Panc1 (cell line): ENCODE data around the gene ELL3. TPM values are rescaled to one million over a fixed set of nuclear protein-coding genes. Genes with fewer than 3 reads are reported as not detected.

Experiments
- ATAC-seq: fragments of 200-7000 bp; cut with Tn5 transposase; 2 replicates; pipeline ENCODE4 v1.9.1; 2020; ENCODE audit warnings: mild to moderate bottlenecking, moderate library complexity
- Bru-seq: library from RNA; stranded (reverse); fragments of 400-500 nt; gene quantifications from one replicate; lab custom pipeline; 2021; lab: Mats Ljungman, UMichigan
- BruChase-seq, 2 experiments: library from RNA; stranded (reverse); fragments of 400-500 nt; gene quantifications; one replicate each; lab custom pipeline; 2021; lab: Mats Ljungman, UMichigan
- BruUV-seq: library from RNA; stranded (reverse); fragments of 400-500 nt; replicated peaks from 2 replicates; lab custom pipeline; 2021; lab: Mats Ljungman, UMichigan
- CTCF ChIA-PET: fragments of 300-600 bp; sonication (Branson Sonifier 250); formaldehyde crosslinking; loops from one replicate; lab custom pipeline; 2022; ENCODE audit warnings: antibody characterized with exemption; lab: Charles Lee
- POLR2A ChIA-PET: fragments of 300-600 bp; sonication (Branson Sonifier 250); formaldehyde crosslinking; loops from one replicate; lab custom pipeline; 2022; ENCODE audit warnings: antibody characterized with exemption; lab: Charles Lee
- DNase-seq: peaks from one replicate; pipeline ENCODE4 v3.0.0-alpha.2; 2010; ENCODE audit warnings: low read depth, low spot score
- H3K27ac ChIP-seq: 2 replicates; pipeline ENCODE4 v1.5.1; 2011; ENCODE audit warnings: mild to moderate bottlenecking, low read length, inconsistent platforms
- H3K27me3 ChIP-seq: fragments of 200-500 bp; sonication (Bioruptor generic); 2 replicates; pipeline ENCODE4 v1.6.0; 2014; ENCODE audit warnings: low read length, inconsistent platforms; ENCODE audit not compliant: control insufficient read depth, insufficient read depth
- H3K36me3 ChIP-seq: fragments of 200-500 bp; sonication (Bioruptor generic); 2 replicates; pipeline ENCODE4 v1.5.1; 2014; ENCODE audit warnings: inconsistent platforms, mild to moderate bottlenecking, low read length, moderate library complexity; ENCODE audit not compliant: control insufficient read depth, insufficient read depth
- H3K4me1 ChIP-seq: 2 replicates; pipeline ENCODE4 v1.5.1; 2011; ENCODE audit warnings: inconsistent platforms, mild to moderate bottlenecking, low read length, moderate library complexity; ENCODE audit not compliant: control insufficient read depth, insufficient read depth
- H3K4me3 ChIP-seq, 2 experiments: 2 replicates each; pipeline ENCODE4 v1.5.1; 2011 to 2012; ENCODE audit warnings: low read depth in 2 of 2, low read length in 2 of 2, mild to moderate bottlenecking in 2 of 2, inconsistent platforms in 1 of 2, moderate library complexity in 1 of 2
- H3K9me3 ChIP-seq: fragments of 200-500 bp; sonication (Bioruptor generic); 2 replicates; pipeline ENCODE4 v1.5.1; 2014; ENCODE audit warnings: low read depth, mild to moderate bottlenecking, inconsistent platforms, low read length, moderate library complexity; ENCODE audit not compliant: control insufficient read depth, insufficient read depth
- POLR2AphosphoS5 ChIP-seq: IDR thresholded peaks from 2 replicates; pipeline ENCODE4 v1.6.1; 2012; ENCODE audit warnings: mild to moderate bottlenecking, low read depth, low read length, moderate library complexity
- SIN3A ChIP-seq: IDR thresholded peaks from 2 replicates; pipeline ENCODE4 v1.6.1; 2012; ENCODE audit warnings: low read depth, mild to moderate bottlenecking, low read length, moderate library complexity, borderline replicate concordance; ENCODE audit not compliant: insufficient read depth
- TCF7L2 ChIP-seq: IDR thresholded peaks from 2 replicates; pipeline ENCODE4 v1.6.1; 2011; ENCODE audit warnings: mild to moderate bottlenecking, low read depth, low read length, inconsistent platforms
- in situ Hi-C: cut with HindIII; loops from 2 replicates; pipeline ENCODE4 v1.10.0; 2016; ENCODE audit warnings: low sequenced_read_pairs, low pct_unique_long_range_greater_than_20kb
- intact Hi-C: fragments of 100-400 bp; cut with micrococcal nuclease; formaldehyde crosslinking; loops from one replicate; pipeline ENCODE4 v1.10.0; 2022; ENCODE audit not compliant: unreplicated experiment
- long read RNA-seq: library from polyadenylated mRNA; unstranded; transcript quantifications from one replicate; pipeline ENCODE4 v2.0.0, GENCODE V29; 2021; ENCODE audit not compliant: unreplicated experiment
- polyA plus RNA-seq: library from polyadenylated mRNA; unstranded; fragments of >200 nt; gene quantifications from one replicate; pipeline ENCODE4 v1.2.1, GENCODE V29; 2012; ENCODE audit warnings: missing spikeins; ENCODE audit not compliant: insufficient read length
- total RNA-seq: library from RNA; stranded (reverse); gene quantifications from one replicate; pipeline ENCODE4 v1.2.1, GENCODE V29; 2021; ENCODE audit not compliant: unreplicated experiment
- TF ChIP-seq, protein P1 (sequence below): fragments of 450-650 bp; IDR thresholded peaks from 2 replicates; pipeline ENCODE4 v1.5.1; 2017; ENCODE audit warnings: mild to moderate bottlenecking
- TF ChIP-seq, protein P2 (sequence below), 2 experiments: IDR thresholded peaks; 2 replicates each; pipeline ENCODE4 v1.6.1; 2011 to 2012; ENCODE audit warnings: low read depth in 2 of 2, control low read depth in 1 of 2, low read length in 1 of 2, mild to moderate bottlenecking in 1 of 2, moderate library complexity in 1 of 2; ENCODE audit not compliant: insufficient read depth in 1 of 2

The ELL3 gene, protein sequence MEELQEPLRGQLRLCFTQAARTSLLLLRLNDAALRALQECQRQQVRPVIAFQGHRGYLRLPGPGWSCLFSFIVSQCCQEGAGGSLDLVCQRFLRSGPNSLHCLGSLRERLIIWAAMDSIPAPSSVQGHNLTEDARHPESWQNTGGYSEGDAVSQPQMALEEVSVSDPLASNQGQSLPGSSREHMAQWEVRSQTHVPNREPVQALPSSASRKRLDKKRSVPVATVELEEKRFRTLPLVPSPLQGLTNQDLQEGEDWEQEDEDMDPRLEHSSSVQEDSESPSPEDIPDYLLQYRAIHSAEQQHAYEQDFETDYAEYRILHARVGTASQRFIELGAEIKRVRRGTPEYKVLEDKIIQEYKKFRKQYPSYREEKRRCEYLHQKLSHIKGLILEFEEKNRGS
- 6.8 TPM for total RNA-seq
- 8.8 TPM for polyA plus RNA-seq
- percentile 39 among the genes with signal in this experiment for Bru-seq, nascent RNA
- BruChase-seq, experiment 1, labeled RNA remaining after a 2-hour chase: percentile 56 among the genes with signal in this experiment
- BruChase-seq, experiment 2, labeled RNA remaining after a 6-hour chase: percentile 51 among the genes with signal in this experiment
- long read RNA-seq, transcript ELL3-201 (11 exons, 2,352 nt): major isoform, 7 of 13 reads
- long read RNA-seq, partial matches to known transcripts: 1 of 13 reads
- long read RNA-seq, other reads (novel, unspliced or antisense): 5 of 13 reads

DNA sequence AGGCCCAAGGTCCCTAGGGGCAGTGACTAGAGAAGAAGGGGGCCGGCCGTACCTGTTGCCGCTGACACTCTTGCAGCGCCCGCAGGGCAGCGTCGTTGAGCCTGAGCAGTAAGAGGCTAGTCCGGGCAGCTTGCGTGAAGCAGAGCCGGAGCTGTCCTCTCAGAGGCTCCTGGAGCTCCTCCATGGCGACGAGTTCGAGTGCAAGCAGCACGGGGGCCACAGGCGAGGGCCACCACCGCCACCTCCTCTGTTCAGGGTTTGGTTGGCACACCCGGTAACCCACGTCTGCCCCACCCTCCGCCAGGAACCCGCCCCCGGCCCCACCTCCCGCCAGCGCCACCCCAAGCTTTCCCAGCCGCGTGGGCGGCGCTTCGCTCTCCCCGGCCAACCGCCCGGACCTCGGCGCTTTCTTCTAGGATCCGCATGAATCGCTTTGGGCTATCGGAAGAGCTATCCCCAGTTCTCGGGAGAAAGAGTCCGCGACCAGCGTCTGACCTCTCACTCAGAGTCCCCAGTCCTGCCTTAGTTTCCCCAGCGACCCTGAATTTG lies at the start of gene ELL3:
TSS of gene ELL3 (minus strand) at position 249 of the 549 bp plus-strand sequence. CDS start at position 184, 65 bp downstream.
- Histone ChIP-seq H3K4me3 (peak within 1 kb of the TSS; percentile 74 to 92), H3K4me1 (0 out of 2 replicates have a peak, but pooled peaks cover 3% of the 10 kb centered on the region), H3K36me3 (peaks cover 6% of the 10 kb centered on the region), H3K9me3 (no peaks in the 10 kb centered on the region), H3K27me3 (no peaks in the 10 kb centered on the region), H3K27ac (peak within 1 kb of the TSS; percentile 88)
- ATAC-seq: peak; percentile 91
- ChIA-PET CTCF (interaction anchor here (0.5 to 0.9 kb wide), 5 partner anchors 8 to 548 kb away, joined by 4 to 7 read pairs (median 5); no protein-coding TSS in a partner anchor), POLR2A (interaction anchor here (0.5 to 1.3 kb wide), 6 partner anchors 9 to 276 kb away, joined by 3 to 8 read pairs (median 4); partner anchors contain the start of gene PDIA3)
- in situ Hi-C loops: no loop called here
- TF ChIP-seq SIN3A: no peak; the same call in 1 of the 2 replicates
- TF ChIP-seq TCF7L2: 0 out of 2 replicates have a peak, but pooled peaks have one; percentile 52
- TF ChIP-seq, protein P1, sequence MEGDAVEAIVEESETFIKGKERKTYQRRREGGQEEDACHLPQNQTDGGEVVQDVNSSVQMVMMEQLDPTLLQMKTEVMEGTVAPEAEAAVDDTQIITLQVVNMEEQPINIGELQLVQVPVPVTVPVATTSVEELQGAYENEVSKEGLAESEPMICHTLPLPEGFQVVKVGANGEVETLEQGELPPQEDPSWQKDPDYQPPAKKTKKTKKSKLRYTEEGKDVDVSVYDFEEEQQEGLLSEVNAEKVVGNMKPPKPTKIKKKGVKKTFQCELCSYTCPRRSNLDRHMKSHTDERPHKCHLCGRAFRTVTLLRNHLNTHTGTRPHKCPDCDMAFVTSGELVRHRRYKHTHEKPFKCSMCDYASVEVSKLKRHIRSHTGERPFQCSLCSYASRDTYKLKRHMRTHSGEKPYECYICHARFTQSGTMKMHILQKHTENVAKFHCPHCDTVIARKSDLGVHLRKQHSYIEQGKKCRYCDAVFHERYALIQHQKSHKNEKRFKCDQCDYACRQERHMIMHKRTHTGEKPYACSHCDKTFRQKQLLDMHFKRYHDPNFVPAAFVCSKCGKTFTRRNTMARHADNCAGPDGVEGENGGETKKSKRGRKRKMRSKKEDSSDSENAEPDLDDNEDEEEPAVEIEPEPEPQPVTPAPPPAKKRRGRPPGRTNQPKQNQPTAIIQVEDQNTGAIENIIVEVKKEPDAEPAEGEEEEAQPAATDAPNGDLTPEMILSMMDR: no peak
- TF ChIP-seq POLR2AphosphoS5: peak; percentile 68
- TF ChIP-seq, protein P2, sequence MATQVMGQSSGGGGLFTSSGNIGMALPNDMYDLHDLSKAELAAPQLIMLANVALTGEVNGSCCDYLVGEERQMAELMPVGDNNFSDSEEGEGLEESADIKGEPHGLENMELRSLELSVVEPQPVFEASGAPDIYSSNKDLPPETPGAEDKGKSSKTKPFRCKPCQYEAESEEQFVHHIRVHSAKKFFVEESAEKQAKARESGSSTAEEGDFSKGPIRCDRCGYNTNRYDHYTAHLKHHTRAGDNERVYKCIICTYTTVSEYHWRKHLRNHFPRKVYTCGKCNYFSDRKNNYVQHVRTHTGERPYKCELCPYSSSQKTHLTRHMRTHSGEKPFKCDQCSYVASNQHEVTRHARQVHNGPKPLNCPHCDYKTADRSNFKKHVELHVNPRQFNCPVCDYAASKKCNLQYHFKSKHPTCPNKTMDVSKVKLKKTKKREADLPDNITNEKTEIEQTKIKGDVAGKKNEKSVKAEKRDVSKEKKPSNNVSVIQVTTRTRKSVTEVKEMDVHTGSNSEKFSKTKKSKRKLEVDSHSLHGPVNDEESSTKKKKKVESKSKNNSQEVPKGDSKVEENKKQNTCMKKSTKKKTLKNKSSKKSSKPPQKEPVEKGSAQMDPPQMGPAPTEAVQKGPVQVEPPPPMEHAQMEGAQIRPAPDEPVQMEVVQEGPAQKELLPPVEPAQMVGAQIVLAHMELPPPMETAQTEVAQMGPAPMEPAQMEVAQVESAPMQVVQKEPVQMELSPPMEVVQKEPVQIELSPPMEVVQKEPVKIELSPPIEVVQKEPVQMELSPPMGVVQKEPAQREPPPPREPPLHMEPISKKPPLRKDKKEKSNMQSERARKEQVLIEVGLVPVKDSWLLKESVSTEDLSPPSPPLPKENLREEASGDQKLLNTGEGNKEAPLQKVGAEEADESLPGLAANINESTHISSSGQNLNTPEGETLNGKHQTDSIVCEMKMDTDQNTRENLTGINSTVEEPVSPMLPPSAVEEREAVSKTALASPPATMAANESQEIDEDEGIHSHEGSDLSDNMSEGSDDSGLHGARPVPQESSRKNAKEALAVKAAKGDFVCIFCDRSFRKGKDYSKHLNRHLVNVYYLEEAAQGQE (IDR thresholded peaks at IDR 0.05; ENCODE audit: insufficient read depth in 1 of 2, low read depth in 2 of 2, low read length in 1 of 2): no peak
- intact Hi-C loops: no loop called here
- BruUV-seq: no TSS peak
- peak; percentile 76 for DNase-seq

DNA sequence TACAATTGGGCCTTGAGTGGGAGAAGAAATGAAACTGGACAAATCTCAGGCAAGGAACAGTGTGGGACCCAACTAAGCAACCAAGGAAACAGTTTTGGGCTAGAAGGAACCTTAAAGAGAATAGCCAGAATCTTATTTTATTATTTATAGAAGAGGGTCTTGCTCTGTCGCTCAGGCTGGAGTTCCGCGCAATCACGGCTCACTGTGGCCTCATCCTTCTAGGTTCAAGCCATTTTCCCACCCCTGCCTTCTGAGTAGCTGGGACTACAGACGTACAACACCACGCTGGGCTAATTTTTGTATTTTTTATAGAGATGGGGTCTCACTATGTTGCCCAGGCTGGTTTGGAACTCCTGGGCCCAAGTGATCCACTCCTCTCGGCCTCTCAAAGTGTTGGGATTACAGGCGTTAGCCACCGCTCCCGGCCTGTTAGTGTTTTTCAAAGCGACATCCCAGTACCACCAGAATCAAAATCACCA lies 49.3 kb upstream of the ELL3 start:
- BruUV-seq: no TSS peak
- ChIA-PET CTCF (no interaction called here), POLR2A (no interaction called here)
- H3K27ac ChIP-seq: peak overlapping the region; percentile 94
- no peaks in the 10 kb centered on the region for H3K9me3 ChIP-seq
- ATAC-seq (no peak), DNase-seq (no peak)
- intact Hi-C loops: no loop called here
- H3K4me1 ChIP-seq: peaks cover 14% of the 10 kb centered on the region
- H3K27me3 ChIP-seq: no peaks in the 10 kb centered on the region
- H3K36me3 ChIP-seq: peaks cover 3% of the 10 kb centered on the region
- TF ChIP-seq POLR2AphosphoS5: no peak
- TF ChIP-seq SIN3A: no peak
- TF ChIP-seq, protein P2 (IDR thresholded peaks at IDR 0.05; ENCODE audit: insufficient read depth in 1 of 2, low read depth in 2 of 2, low read length in 1 of 2): no peak
- no peak for TF ChIP-seq TCF7L2
- TF ChIP-seq, protein P1: no peak
- in situ Hi-C loops: no loop called here
- H3K4me3 ChIP-seq: peak overlapping the region in 1 of 2 experiments; percentile 83; a peak in 2 of 4 replicates
